H9 (cell line): Measurements from ENCODE around the gene TAF10. TPM values are rescaled to one million over a fixed set of nuclear protein-coding genes. Genes with fewer than 3 reads are reported as not detected.

ENCODE experiments used
- DNase-seq: peaks from one replicate; pipeline ENCODE4 v3.0.0-alpha.2; 2017
- H2AFZ ChIP-seq: one replicate; pipeline ENCODE4 v1.6.1; 2013; ENCODE audit warnings: mild to moderate bottlenecking, low read length, control low read depth, moderate library complexity
- H2AK5ac ChIP-seq: 2 replicates; pipeline ENCODE4 v1.6.1; 2013; ENCODE audit warnings: low read length, control low read depth, mixed read lengths; ENCODE audit not compliant: insufficient read length
- H2BK120ac ChIP-seq: one replicate; pipeline ENCODE4 v1.6.1; 2013; ENCODE audit warnings: low read depth, mild to moderate bottlenecking, low read length, control low read depth, inconsistent platforms; ENCODE audit not compliant: poor library complexity, severe bottlenecking
- H2BK12ac ChIP-seq: 2 replicates; pipeline ENCODE4 v1.6.1; 2013; ENCODE audit warnings: low read length, control low read depth, mixed read lengths, low read depth; ENCODE audit not compliant: insufficient read length
- H2BK15ac ChIP-seq: 2 replicates; pipeline ENCODE4 v1.6.1; 2013; ENCODE audit warnings: low read depth, low read length, control low read depth
- H2BK20ac ChIP-seq: one replicate; pipeline ENCODE4 v1.6.1; 2013; ENCODE audit warnings: low read depth, mild to moderate bottlenecking, low read length, control low read depth, inconsistent platforms; ENCODE audit not compliant: poor library complexity, severe bottlenecking
- H2BK5ac ChIP-seq: 2 replicates; pipeline ENCODE4 v1.6.1; 2013; ENCODE audit warnings: low read length, control low read depth, mixed read lengths; ENCODE audit not compliant: insufficient read length
- H3K14ac ChIP-seq: 2 replicates; pipeline ENCODE4 v1.6.1; 2013; ENCODE audit warnings: low read length, control low read depth; ENCODE audit not compliant: insufficient read depth
- H3K18ac ChIP-seq: 2 replicates; pipeline ENCODE4 v1.6.1; 2013; ENCODE audit warnings: low read depth, mild to moderate bottlenecking, mixed read lengths, low read length, control low read depth; ENCODE audit not compliant: insufficient read length
- H3K23ac ChIP-seq: 2 replicates; pipeline ENCODE4 v1.6.1; 2013; ENCODE audit warnings: low read length, control low read depth, mixed read lengths, low read depth; ENCODE audit not compliant: insufficient read length
- H3K23me2 ChIP-seq: 2 replicates; pipeline ENCODE4 v1.6.1; 2013; ENCODE audit warnings: low read depth, mild to moderate bottlenecking, mixed read lengths, low read length, control low read depth; ENCODE audit not compliant: insufficient read length, poor library complexity, severe bottlenecking
- H3K27ac ChIP-seq: 2 replicates; pipeline ENCODE4 v1.5.1; 2013; ENCODE audit warnings: low read length, control low read depth, mixed read lengths, low read depth; ENCODE audit not compliant: insufficient read length
- H3K27me3 ChIP-seq: 2 replicates; pipeline ENCODE4 v1.6.1; 2013; ENCODE audit warnings: low read length, control low read depth, inconsistent platforms; ENCODE audit not compliant: insufficient read depth
- H3K4ac ChIP-seq: 2 replicates; pipeline ENCODE4 v1.6.1; 2013; ENCODE audit warnings: low read depth, mild to moderate bottlenecking, control low read depth, inconsistent platforms, low read length, moderate library complexity
- H3K4me1 ChIP-seq: 2 replicates; pipeline ENCODE4 v1.6.1; 2013; ENCODE audit warnings: low read length, control low read depth, inconsistent platforms; ENCODE audit not compliant: insufficient read depth
- H3K4me2 ChIP-seq: 2 replicates; pipeline ENCODE4 v1.6.1; 2013; ENCODE audit warnings: low read length, control low read depth, mixed read lengths; ENCODE audit not compliant: insufficient read length, insufficient read depth
- H3K56ac ChIP-seq: 2 replicates; pipeline ENCODE4 v1.6.1; 2013; ENCODE audit warnings: low read depth, mild to moderate bottlenecking, mixed read lengths, low read length, control low read depth; ENCODE audit not compliant: insufficient read length
- H3K79me1 ChIP-seq: 2 replicates; pipeline ENCODE4 v1.6.1; 2013; ENCODE audit warnings: low read depth, mild to moderate bottlenecking, moderate library complexity, low read length, control low read depth, inconsistent platforms; ENCODE audit not compliant: insufficient read depth, poor library complexity, severe bottlenecking
- H3K79me2 ChIP-seq: 2 replicates; pipeline ENCODE4 v1.6.1; 2013; ENCODE audit warnings: low read length, control low read depth, inconsistent platforms; ENCODE audit not compliant: insufficient read depth
- H3K9ac ChIP-seq: 2 replicates; pipeline ENCODE4 v1.6.1; 2013; ENCODE audit warnings: low read length, control low read depth, mixed read lengths; ENCODE audit not compliant: insufficient read length; ENCODE audit errors: extremely low read depth
- H3K9me3 ChIP-seq: one replicate; pipeline ENCODE4 v1.6.1; 2013; ENCODE audit warnings: low read depth, low read length, inconsistent platforms; ENCODE audit not compliant: control insufficient read depth
- H3T11ph ChIP-seq: one replicate; pipeline ENCODE4 v1.6.1; 2013; ENCODE audit warnings: mild to moderate bottlenecking, low read length, control low read depth, inconsistent platforms
- H4K20me1 ChIP-seq: one replicate; pipeline ENCODE4 v1.6.1; 2013; ENCODE audit not compliant: control insufficient read depth, insufficient read length, insufficient read depth
- H4K5ac ChIP-seq: 2 replicates; pipeline ENCODE4 v1.6.1; 2013; ENCODE audit warnings: low read depth, mild to moderate bottlenecking, mixed read lengths, low read length, control low read depth; ENCODE audit not compliant: insufficient read length
- H4K8ac ChIP-seq: replicated peaks from 2 replicates; pipeline ENCODE4 v1.6.1; 2013; ENCODE audit warnings: low read length, control low read depth, mixed read lengths, low read depth; ENCODE audit not compliant: insufficient read length
- H4K91ac ChIP-seq: 2 replicates; pipeline ENCODE4 v1.6.1; 2013; ENCODE audit warnings: low read depth, mild to moderate bottlenecking, moderate library complexity, mixed read lengths, low read length, control low read depth; ENCODE audit not compliant: insufficient read length
- H3K27ac Mint-ChIP-seq, 3 experiments: 2 replicates in 2 of 3; 3 replicates in 1 of 3; pipeline ENCODE4 v1.8.0; 2020 to 2021; ENCODE audit warnings: mixed read lengths in 3 of 3, mild to moderate bottlenecking in 1 of 3, moderate library complexity in 1 of 3
- H3K27me3 Mint-ChIP-seq: 2 replicates; pipeline ENCODE4 v1.8.0; 2021; ENCODE audit warnings: low read depth, mild to moderate bottlenecking, moderate library complexity, mixed read lengths
- H3K36me3 Mint-ChIP-seq, 3 experiments: 2 replicates in 2 of 3; 3 replicates in 1 of 3; pipeline ENCODE4 v1.8.0; 2020 to 2021; ENCODE audit warnings: low read depth in 3 of 3, mixed read lengths in 3 of 3; ENCODE audit not compliant: insufficient read depth in 1 of 3
- H3K4me1 Mint-ChIP-seq, 2 experiments: 2 replicates each; pipeline ENCODE4 v1.8.0; 2020; ENCODE audit warnings: mixed read lengths in 2 of 2
- H3K4me3 Mint-ChIP-seq, 2 experiments: 2 replicates in 1 of 2; 3 replicates in 1 of 2; pipeline ENCODE4 v1.8.0; 2020 to 2021; ENCODE audit warnings: mild to moderate bottlenecking in 2 of 2, mixed read lengths in 2 of 2, moderate library complexity in 1 of 2
- H3K9me3 Mint-ChIP-seq, 2 experiments: 2 replicates in 1 of 2; 3 replicates in 1 of 2; pipeline ENCODE4 v1.8.0; 2020; ENCODE audit warnings: mild to moderate bottlenecking in 2 of 2, mixed read lengths in 2 of 2, moderate library complexity in 1 of 2
- CTCF ChIP-seq: fragments of 200-600 bp; sonication (generic); conservative IDR thresholded peaks from 3 replicates; pipeline ENCODE4 v1.8.0; 2021; ENCODE audit warnings: antibody characterized with exemption, mild to moderate bottlenecking
- WGBS: extraction: QIAGEN DNeasy Blood & Tissue Kit; methylation state at CpG from one replicate; pipeline ENCODE4 v1.1.7; 2013; ENCODE audit warnings: missing lambda C conversion rate, low lambda C conversion rate, mixed read lengths; ENCODE audit not compliant: insufficient read length; ENCODE audit errors: extremely low coverage; 5-methylcytosine and 5-hydroxymethylcytosine counted together
- total RNA-seq: library from RNA; stranded (reverse); gene quantifications from 2 replicates; pipeline ENCODE4 v1.2.1, GENCODE V29; 2021

TAF10 gene
- total RNA-seq, 1 experiment from 2014 or later: 198 TPM

GRCh38 chr11:6653656-6654055, 41.6 kb upstream of the TAF10 start:
- Mint-ChIP-seq H3K27me3 (peaks cover 21% of the 10 kb centered on the region), H3K27ac (no peak overlapping the region), H3K4me1 (peaks cover 10 to 11% of the 10 kb centered on the region in 2 experiments), H3K36me3 (no peaks in the 10 kb centered on the region), H3K9me3 (no peaks in the 10 kb centered on the region), H3K4me3 (no peak overlapping the region)
- Histone ChIP-seq H2BK12ac (no peak overlapping the region), H3K4me2 (no peak overlapping the region), H3K18ac (no peak overlapping the region), H3K4me1 (peaks cover 1% of the 10 kb centered on the region; the same call in 1 of the 2 replicates), H2BK120ac (no peak overlapping the region), H2BK5ac (no peak overlapping the region), H3K4ac (no peak overlapping the region), H4K8ac (no peak overlapping the region), H3K27ac (no peak overlapping the region), H3K23ac (no peak overlapping the region), H2BK15ac (no peak overlapping the region), H3K79me1 (no peaks in the 10 kb centered on the region), H3K56ac (no peak overlapping the region), H4K91ac (no peak overlapping the region), H4K5ac (no peak overlapping the region), H3K9me3 (no peaks in the 10 kb centered on the region), H3K79me2 (no peaks in the 10 kb centered on the region), H2AFZ (no peak overlapping the region), H2AK5ac (no peak overlapping the region), H3K27me3 (peaks cover 23% of the 10 kb centered on the region; the same call in 1 of the 2 replicates), H3K9ac (no peak overlapping the region), H3T11ph (no peak overlapping the region), H2BK20ac (no peak overlapping the region), H4K20me1 (no peaks in the 10 kb centered on the region), H3K14ac (no peak overlapping the region), H3K23me2 (peaks cover 7% of the 10 kb centered on the region)
- no peak for DNase-seq
- WGBS: 100% methylated on average over 1 of the region's 2 CpGs
- TF ChIP-seq CTCF: no peak
